ENCODE data around the gene HDLBP.
"Not testable (repeated sequence)": the region's sequence is repeated elsewhere in the genome, so short reads cannot be mapped to it uniquely, and the experiment has no call there.

Gene HDLBP

GRCh38 chr2:241302759-241303651 lies 12.5 kb downstream of the HDLBP start:
- no peak for DNase-seq (ENCODE audit: low read depth)

DNA sequence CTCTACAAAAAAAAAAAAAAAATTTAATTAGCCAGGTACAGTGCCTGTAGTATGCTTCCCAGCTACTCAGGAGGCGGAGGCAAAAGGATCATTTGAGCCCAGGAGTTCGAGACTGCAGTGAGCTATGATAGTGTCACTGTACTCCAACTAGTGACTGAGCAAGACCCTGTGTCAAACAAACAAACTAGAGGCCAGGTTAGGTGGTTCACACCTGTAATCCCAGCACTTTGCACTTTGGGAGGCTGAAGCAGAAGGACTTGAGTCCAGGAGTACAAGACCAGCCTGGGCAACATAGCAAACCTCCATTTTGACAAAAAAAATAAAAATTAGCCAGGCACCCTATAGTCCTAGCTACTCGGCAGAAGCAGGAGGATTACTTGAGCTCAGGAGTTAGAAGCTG lies 13.4 kb downstream of the HDLBP start:
- no peak for DNase-seq (ENCODE audit: low read depth)

- DNase-seq (ENCODE audit: low read depth), result no peak
Measured at GRCh38 chr2:241300000-241300399, 15.5 kb downstream of the HDLBP start.

GRCh38 chr2:241298673-241299072 lies 16.8 kb downstream of the HDLBP start:
- DNase-seq (ENCODE audit: low read depth), result no peak

DNA sequence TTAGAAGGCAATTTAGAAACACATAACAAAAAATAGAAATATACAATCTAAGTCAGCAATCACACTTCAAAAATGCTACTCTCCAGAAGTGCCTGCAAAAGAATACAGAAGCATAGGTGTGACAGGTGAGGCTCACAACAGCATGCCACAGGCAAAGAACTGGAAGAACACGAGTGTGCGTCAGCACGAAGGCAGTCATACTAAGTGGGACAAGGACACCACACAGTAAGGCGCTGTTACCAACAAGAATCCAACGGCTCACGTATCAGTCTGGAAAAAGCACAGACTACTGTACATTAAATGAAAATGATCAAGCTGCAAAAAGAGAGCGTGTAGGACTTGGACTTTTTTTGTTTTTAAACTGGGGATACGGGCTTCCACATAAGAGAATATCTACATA lies 18.7 kb downstream of the HDLBP start:
- DNase-seq (ENCODE audit: low read depth), result no peak

- DNase-seq (ENCODE audit: low read depth), result no peak
Measured at GRCh38 chr2:241295326-241296095, 20.0 kb downstream of the HDLBP start.

GRCh38 chr2:241293378-241293797 lies 22.1 kb downstream of the HDLBP start:
- not testable (repeated sequence) for DNase-seq (ENCODE audit: low read depth)

DNA sequence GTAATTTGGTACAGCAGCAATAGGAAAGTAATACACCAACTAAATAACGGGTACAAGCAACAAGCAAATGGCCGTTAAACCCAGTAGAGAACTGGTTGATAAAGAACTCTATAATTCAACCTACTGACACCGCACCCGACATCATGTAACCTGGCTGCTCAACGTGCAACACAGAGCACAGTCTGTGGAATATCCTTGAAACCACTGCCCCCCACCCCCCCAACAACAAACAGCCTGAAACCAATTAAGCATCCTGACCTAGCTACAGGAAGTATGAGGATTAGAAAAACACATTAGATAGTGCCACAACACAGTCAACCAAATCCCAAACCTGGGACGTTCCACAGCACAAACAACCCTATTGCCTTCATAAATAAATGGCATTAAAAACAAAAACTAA lies 23.5 kb downstream of the HDLBP start:
- no peak for DNase-seq (ENCODE audit: low read depth)

GRCh38 chr2:241291153-241291552 lies 24.3 kb downstream of the HDLBP start:
- DNase-seq (ENCODE audit: low read depth), result no peak

- no peak for DNase-seq (ENCODE audit: low read depth)
Measured at GRCh38 chr2:241289597-241289996, 25.9 kb downstream of the HDLBP start.

DNA sequence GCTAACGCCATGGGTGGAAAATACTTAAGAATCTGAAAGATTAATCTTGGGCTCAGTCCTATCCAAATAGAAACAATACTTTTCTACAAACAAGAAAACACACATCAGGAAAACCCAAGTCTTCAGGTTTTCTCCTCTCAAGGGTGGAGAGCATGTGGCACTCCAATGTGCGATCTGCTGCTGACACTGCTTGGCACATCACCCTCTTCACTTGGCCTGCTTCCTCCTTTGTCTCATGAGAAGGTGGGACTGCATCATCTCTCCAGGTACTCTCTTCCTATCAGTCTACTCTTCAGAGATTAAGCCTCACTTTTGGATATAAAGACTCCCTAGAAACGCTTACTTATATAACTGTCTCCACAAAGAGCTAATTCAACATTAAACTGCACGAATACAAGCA lies 26.4 kb downstream of the HDLBP start:
- no peak for DNase-seq (ENCODE audit: low read depth)

- no peak for DNase-seq (ENCODE audit: low read depth)
Measured at GRCh38 chr2:241288324-241288888, 27.1 kb downstream of the HDLBP start.

- DNase-seq (ENCODE audit: low read depth), result no peak
Measured at GRCh38 chr2:241286348-241287090, 29.0 kb downstream of the HDLBP start.

DNA sequence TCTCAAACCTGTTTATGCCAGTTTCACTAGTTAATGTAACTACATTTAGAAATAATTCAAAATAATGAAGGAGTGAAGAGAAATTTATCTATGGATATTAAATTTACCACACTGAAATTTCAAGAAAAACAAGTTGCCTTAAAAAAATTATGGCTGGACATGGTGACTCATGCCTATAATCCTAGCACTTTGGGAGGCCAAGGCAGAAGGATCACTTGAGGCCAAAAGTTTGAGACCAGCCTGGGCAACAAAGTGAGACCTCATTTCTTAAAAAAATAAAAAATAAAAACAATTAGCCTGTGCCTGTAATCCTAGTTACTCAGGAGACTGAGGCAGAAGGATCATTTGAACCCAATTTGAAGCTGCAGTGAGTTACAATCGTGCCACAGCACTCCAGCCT lies 29.9 kb downstream of the HDLBP start:
- no peak for DNase-seq (ENCODE audit: low read depth)

GRCh38 chr2:241282555-241282954 lies 32.9 kb downstream of the HDLBP start:
- DNase-seq (ENCODE audit: low read depth), result no peak

- DNase-seq (ENCODE audit: low read depth), result no peak
Measured at GRCh38 chr2:241280291-241280690, 35.2 kb downstream of the HDLBP start.

DNA sequence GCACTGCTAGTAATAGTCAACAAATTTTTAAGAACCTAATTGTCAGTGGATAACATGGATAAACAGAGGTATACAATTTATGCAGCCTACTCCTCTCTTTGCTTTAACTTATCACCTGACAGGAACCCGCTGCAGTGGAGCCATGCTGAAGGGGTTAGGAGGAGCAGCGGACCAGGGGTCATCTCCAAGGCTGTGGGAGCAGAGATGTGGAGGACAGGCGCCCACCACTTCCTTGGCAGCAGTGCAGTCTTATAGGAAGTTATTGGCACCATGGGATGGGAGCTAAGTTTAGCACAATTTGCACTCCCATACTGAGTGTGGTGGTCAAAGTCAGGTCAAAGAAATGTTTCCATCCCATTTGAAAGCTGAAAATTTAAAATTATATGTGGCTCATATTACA lies 35.6 kb downstream of the HDLBP start:
- DNase-seq (ENCODE audit: low read depth), result no peak

- no peak for DNase-seq (ENCODE audit: low read depth)
Measured at GRCh38 chr2:241279413-241279812, 36.1 kb downstream of the HDLBP start.

DNA sequence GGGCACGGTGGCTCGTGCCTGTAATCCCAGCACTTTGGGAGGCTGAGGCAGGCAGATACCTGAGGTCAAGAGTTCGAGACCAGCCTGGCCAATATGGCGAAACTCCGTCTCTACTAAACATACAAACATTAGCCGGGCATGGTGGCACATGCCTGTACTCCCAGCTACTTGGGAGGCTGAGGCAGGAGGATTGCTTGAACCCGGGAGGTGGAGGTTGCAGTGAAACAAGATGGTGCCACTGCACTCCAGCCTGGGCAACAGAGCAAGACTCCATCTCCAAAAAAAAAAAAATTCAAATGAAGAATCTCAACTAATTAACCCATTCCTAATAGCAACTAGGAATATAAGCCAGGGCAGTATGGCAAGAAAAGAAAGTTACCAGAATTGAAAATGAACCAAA lies 37.2 kb downstream of the HDLBP start:
- not testable (repeated sequence) for DNase-seq (ENCODE audit: low read depth)

GRCh38 chr2:241275910-241276309 lies 39.6 kb downstream of the HDLBP start:
- DNase-seq (ENCODE audit: low read depth), result no peak

DNA sequence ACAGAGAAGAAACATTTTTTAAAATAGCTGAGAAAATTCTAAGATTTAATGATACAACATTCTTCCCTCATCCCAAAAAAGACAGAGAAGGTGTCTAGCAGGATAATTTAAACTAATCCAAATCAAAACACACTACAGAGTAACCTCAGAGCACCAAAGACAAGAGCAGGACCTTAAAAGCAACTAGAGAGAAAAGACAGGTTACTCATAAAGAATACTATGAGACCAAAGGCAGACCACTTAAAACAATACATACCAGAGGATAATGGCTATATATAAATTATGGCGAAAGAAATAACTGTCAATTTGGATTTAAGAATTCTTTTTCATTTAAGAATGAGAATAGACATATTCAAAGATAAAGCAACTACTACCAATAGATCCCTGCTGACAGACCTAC lies 40.0 kb downstream of the HDLBP start:
- no peak for DNase-seq (ENCODE audit: low read depth)

DNA sequence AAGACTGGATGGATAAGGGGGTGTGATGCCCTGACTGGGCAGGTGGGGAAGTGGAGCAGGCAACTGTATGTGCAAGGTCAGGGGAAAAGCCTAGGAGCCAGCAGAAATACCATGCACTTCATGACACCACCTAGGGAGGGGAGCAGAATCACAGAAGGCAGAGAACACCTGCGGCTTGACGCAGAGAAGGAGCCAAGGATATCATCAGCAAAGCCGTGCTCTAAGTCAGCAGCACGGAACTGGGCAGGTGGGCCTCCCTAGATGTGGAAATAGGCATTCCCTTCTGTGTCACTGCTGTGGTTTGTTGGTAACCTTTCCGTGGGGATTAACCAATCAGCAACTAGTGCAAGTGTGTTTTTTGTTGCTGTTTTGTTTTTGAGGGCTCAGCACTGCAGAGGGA lies 41.3 kb downstream of the HDLBP start:
- DNase-seq (ENCODE audit: low read depth), result no peak

Data from stimulated activated CD8-positive, alpha-beta memory T cell treated with anti-CD3 and anti-CD28 coated beads, Interleukin-12 subunit alpha, Interleukin-12 subunit beta, amount 100 ng/mL, for 4 hours (primary cell).